CD14-positive monocyte (primary cell): ENCODE measurements around the gene SUMO3. TPM values are rescaled to one million over a fixed set of nuclear protein-coding genes. Genes with fewer than 3 reads are reported as not detected.

Experiments used
- DNase-seq, 3 donors: peaks; one replicate each; pipeline ENCODE4 v3.0.0-alpha.2; 2011 to 2022
- H2AFZ ChIP-seq: 2 replicates; pipeline ENCODE4 v1.6.0; 2012; ENCODE audit warnings: mild to moderate bottlenecking, low read depth, low read length, inconsistent platforms; ENCODE audit not compliant: insufficient read depth, poor library complexity, severe bottlenecking
- H3K27ac ChIP-seq, 2 donors: 1 replicate in 1 of 2; 2 replicates in 1 of 2; pipeline ENCODE4 v1.5.1; 2012 to 2013; ENCODE audit warnings: low read length in 2 of 2, control low read depth in 1 of 2, inconsistent platforms in 1 of 2, low read depth in 1 of 2, mild to moderate bottlenecking in 1 of 2
- H3K27me3 ChIP-seq, 2 donors: one replicate each; pipeline versions ENCODE4 v1.6.0 to v1.6.1; 2011 to 2013; ENCODE audit warnings: low read length in 2 of 2; ENCODE audit not compliant: control insufficient read depth in 2 of 2, insufficient read depth in 2 of 2
- H3K36me3 ChIP-seq, 2 donors: replicated peaks in 1 of 2; 1 replicate in 1 of 2; 2 replicates in 1 of 2; pipeline versions ENCODE4 v1.5.1 to v1.6.1; 2012 to 2013; ENCODE audit warnings: low read length in 2 of 2, control low read depth in 1 of 2, inconsistent platforms in 1 of 2, mild to moderate bottlenecking in 1 of 2; ENCODE audit not compliant: insufficient read depth in 2 of 2, control insufficient read depth in 1 of 2
- H3K4me1 ChIP-seq, 2 donors: 1 replicate in 1 of 2; 2 replicates in 1 of 2; pipeline versions ENCODE4 v1.5.1 to v1.6.1; 2012 to 2013; ENCODE audit warnings: low read length in 2 of 2, control low read depth in 1 of 2, inconsistent platforms in 1 of 2, mild to moderate bottlenecking in 1 of 2, moderate library complexity in 1 of 2; ENCODE audit not compliant: insufficient read depth in 2 of 2, control insufficient read depth in 1 of 2
- H3K4me2 ChIP-seq: replicated peaks from 2 replicates; pipeline ENCODE3; 2012; ENCODE audit warnings: low read length, moderate library complexity, mild to moderate bottlenecking; ENCODE audit not compliant: poor library complexity, severe bottlenecking; ENCODE audit errors: extremely low read depth
- H3K4me3 ChIP-seq, 3 experiments: fragments of 200-600 bp in 1 of 3; sonication (generic) in 1 of 3; replicated peaks in 1 of 3; 1 replicate in 2 of 3; 2 replicates in 1 of 3; pipeline ENCODE4 v1.5.1; 2011 to 2013; ENCODE audit warnings: low read length in 3 of 3, mild to moderate bottlenecking in 3 of 3, control low read depth in 2 of 3, low read depth in 2 of 3, inconsistent platforms in 1 of 3, moderate library complexity in 1 of 3
- H3K79me2 ChIP-seq: 2 replicates; pipeline ENCODE4 v1.6.0; 2012; ENCODE audit warnings: mild to moderate bottlenecking, control low read depth, inconsistent platforms, low read length, moderate library complexity; ENCODE audit not compliant: insufficient read depth
- H3K9ac ChIP-seq: 2 replicates; pipeline ENCODE4 v1.6.0; 2017; ENCODE audit warnings: low read length, mild to moderate bottlenecking; ENCODE audit not compliant: insufficient read depth, poor library complexity, severe bottlenecking
- H3K9me3 ChIP-seq, 2 donors: replicated peaks in 1 of 2; 1 replicate in 1 of 2; 2 replicates in 1 of 2; pipeline versions ENCODE4 v1.5.1 to v1.6.1; 2012 to 2013; ENCODE audit warnings: low read length in 2 of 2, control low read depth in 1 of 2; ENCODE audit not compliant: control insufficient read depth in 1 of 2, insufficient read depth in 1 of 2
- H4K20me1 ChIP-seq: 2 replicates; pipeline ENCODE4 v1.6.0; 2012; ENCODE audit warnings: mild to moderate bottlenecking, low read length, control low read depth, moderate library complexity; ENCODE audit not compliant: insufficient read depth
- H3K27ac Mint-ChIP-seq, 7 donors: one replicate each; pipeline ENCODE4 v1.8.0; 2020; ENCODE audit warnings: mild to moderate bottlenecking in 7 of 7, mixed read lengths in 7 of 7, moderate library complexity in 6 of 7, inconsistent platforms in 2 of 7
- H3K27me3 Mint-ChIP-seq, 3 donors: one replicate each; pipeline ENCODE4 v1.8.0; 2021 to 2022; ENCODE audit warnings: low read depth in 3 of 3, mild to moderate bottlenecking in 3 of 3, mixed read lengths in 3 of 3, moderate library complexity in 3 of 3, inconsistent platforms in 1 of 3
- H3K36me3 Mint-ChIP-seq, 2 donors: one replicate each; pipeline ENCODE4 v1.8.0; 2020; ENCODE audit warnings: mixed read lengths in 2 of 2, inconsistent platforms in 1 of 2, mild to moderate bottlenecking in 1 of 2
- H3K4me1 Mint-ChIP-seq: one replicate; pipeline ENCODE4 v1.8.0; 2020; ENCODE audit warnings: mild to moderate bottlenecking, mixed read lengths
- H3K4me3 Mint-ChIP-seq, 2 donors: one replicate each; pipeline ENCODE4 v1.8.0; 2020; ENCODE audit warnings: mild to moderate bottlenecking in 2 of 2, mixed read lengths in 2 of 2, moderate library complexity in 1 of 2
- H3K9me3 Mint-ChIP-seq, 7 donors: one replicate each; pipeline ENCODE4 v1.8.0; 2020 to 2022; ENCODE audit warnings: mixed read lengths in 7 of 7, mild to moderate bottlenecking in 6 of 7, moderate library complexity in 6 of 7, inconsistent platforms in 2 of 7
- CTCF ChIP-seq: fragments of 200-600 bp; IDR thresholded peaks from one replicate; pipeline ENCODE4 v1.8.0; 2022; ENCODE audit warnings: antibody characterized with exemption, mild to moderate bottlenecking
- WGBS: methylation state at CpG from one replicate; pipeline ENCODE4 v1.1.5; 2013; ENCODE audit warnings: missing lambda C conversion rate; ENCODE audit not compliant: insufficient coverage; 5-methylcytosine and 5-hydroxymethylcytosine counted together
- intact Hi-C, 2 donors: fragments of 100-400 bp; cut with micrococcal nuclease; formaldehyde crosslinking; loops; one replicate each; pipeline versions ENCODE4 v1.15.0 to v1.15.1; 2023
- polyA plus RNA-seq, 3 donors: library from polyadenylated mRNA; depleted of rRNA in 1 of 3; unstranded in 2 of 3; stranded (reverse) in 1 of 3; fragments of 300-500 nt in 2 of 3; fragments of >200 nt in 1 of 3; fragmentation: Illumina TruSeq in 2 of 3; gene quantifications; 1 replicate in 2 of 3; 2 replicates in 1 of 3; pipeline ENCODE4 v1.2.3, GENCODE V29; 2012 to 2021

SUMO3 gene
- polyA plus RNA-seq, 3 donors, result 70.9 to 112 (median 109) TPM

GRCh38 chr21:44849616-44850130 is 31.8 kb upstream of the SUMO3 start:
- 27% methylated on average over 11 of the region's 12 CpGs for WGBS
- intact Hi-C loops, result no loop called here
- Histone ChIP-seq H4K20me1 (peaks cover 80% of the 10 kb centered on the region), H3K9me3 (no peaks in the 10 kb centered on the region), H3K36me3 (peaks cover 54 to 61% of the 10 kb centered on the region in 2 donors), H3K27me3 (no peaks in the 10 kb centered on the region), H3K4me3 (no peak overlapping the region), H2AFZ (no peak overlapping the region), H3K79me2 (peaks cover 37% of the 10 kb centered on the region), H3K4me2 (no peak overlapping the region), H3K27ac (peak overlapping the region in 1 of 2 donors; percentile 77), H3K4me1 (peaks cover 47 to 58% of the 10 kb centered on the region in 2 donors), H3K9ac (no peak overlapping the region)
- H3K4me3 Mint-ChIP-seq, result no peak overlapping the region
- peaks cover 0 to 1% (median 0%) of the 10 kb centered on the region in 7 donors for H3K9me3 Mint-ChIP-seq
- peaks cover 58 to 71% of the 10 kb centered on the region in 2 donors for H3K36me3 Mint-ChIP-seq
- H3K4me1 Mint-ChIP-seq, result peaks cover 57% of the 10 kb centered on the region
- H3K27me3 Mint-ChIP-seq, result peaks cover 0 to under 1% (median 0%) of the 10 kb centered on the region in 3 donors
- H3K27ac Mint-ChIP-seq, result peak overlapping the region in 5 of 7 donors; percentile 11 to 80 (median 54)
- DNase-seq, result peak; percentile 65 to 71 (median 70)
- no peak for TF ChIP-seq CTCF

- H3K4me1 ChIP-seq, result peaks cover 40 to 54% of the 10 kb centered on the region in 2 donors
- peaks cover 73% of the 10 kb centered on the region for H4K20me1 ChIP-seq
- Mint-ChIP-seq H3K4me3 (no peak overlapping the region), H3K27ac (peak overlapping the region in 5 of 7 donors; percentile 50 to 80 (median 51)), H3K27me3 (peaks cover under 1 to 4% (median 2%) of the 10 kb centered on the region in 3 donors), H3K9me3 (no peaks in the 10 kb centered on the region), H3K36me3 (peaks cover 51 to 64% of the 10 kb centered on the region in 2 donors), H3K4me1 (peaks cover 52% of the 10 kb centered on the region)
- 94% methylated on average over 36 of the region's 36 CpGs for whole genome bisulfite sequencing
- H3K27ac ChIP-seq, result peak overlapping the region in 1 of 2 donors; percentile 77
- no peak overlapping the region for H3K4me3 ChIP-seq
- no peaks in the 10 kb centered on the region for H3K9me3 ChIP-seq
- intact Hi-C loops, result no loop called here
- no peaks in the 10 kb centered on the region for H3K27me3 ChIP-seq
- no peak for DNase-seq
- peaks cover 30% of the 10 kb centered on the region for H3K79me2 ChIP-seq
- H3K9ac ChIP-seq, result no peak overlapping the region
- no peak for TF ChIP-seq CTCF
- no peak overlapping the region for H3K4me2 ChIP-seq
- H2AFZ ChIP-seq, result no peak overlapping the region
- peaks cover 47 to 54% of the 10 kb centered on the region in 2 donors for H3K36me3 ChIP-seq
Observed at GRCh38 chr21:44848821-44849521, 31.1 kb upstream of the SUMO3 start.
